AG10803 (cell line): Measurements from ENCODE around the gene ODAPH.

Source experiments
- DNase-seq: peaks from one replicate; pipeline ENCODE4 v3.0.0; 2010; ENCODE audit warnings: low read depth
- H3K4me3 ChIP-seq: 2 replicates; pipeline ENCODE4 v1.5.1; 2011; ENCODE audit warnings: mild to moderate bottlenecking, low read length, control low read depth
- CTCF ChIP-seq: conservative IDR thresholded peaks from 2 replicates; pipeline ENCODE4 v1.5.1; 2011; ENCODE audit warnings: mild to moderate bottlenecking, low read length, control low read depth, inconsistent platforms

The ODAPH gene

DNA sequence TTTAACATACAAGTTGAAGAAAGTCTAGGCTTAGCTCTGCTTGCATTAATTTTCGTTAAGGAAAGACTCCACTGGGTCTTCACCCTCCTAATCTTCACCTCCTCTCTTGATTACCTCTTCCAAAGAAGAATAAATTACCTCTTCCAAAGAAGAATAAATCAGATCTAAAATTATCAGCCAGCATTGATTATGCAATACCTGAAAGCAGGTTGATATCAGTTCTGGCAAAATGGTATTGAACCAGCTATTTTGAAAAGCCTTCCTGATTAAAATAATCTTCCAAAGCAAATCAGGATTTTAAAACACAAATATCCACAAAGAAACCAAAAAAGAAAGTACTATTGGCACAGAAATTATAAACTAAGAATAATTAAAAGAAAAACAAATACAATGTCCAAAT is 37.5 kb downstream of the ODAPH start:
- no peak for TF ChIP-seq CTCF
- DNase-seq = no peak
- H3K4me3 ChIP-seq = no peak overlapping the region

DNA sequence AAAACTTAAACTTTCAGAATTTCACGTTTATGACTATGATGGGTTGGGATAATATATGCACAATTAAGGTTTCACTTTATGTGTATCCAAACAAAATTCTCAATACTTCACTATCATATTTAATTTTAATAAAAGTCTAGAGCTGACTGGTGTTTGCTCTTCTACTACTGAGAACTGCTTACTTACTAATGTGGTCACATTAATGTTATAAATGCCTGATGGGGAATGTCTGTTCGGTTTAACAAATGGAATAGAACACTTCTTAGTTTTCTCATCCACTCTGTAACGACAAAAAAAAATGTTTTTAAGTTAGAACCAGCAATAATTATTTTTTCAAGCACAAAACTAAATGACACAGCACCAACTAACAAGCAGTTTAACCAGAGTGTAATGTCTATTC is 40.2 kb downstream of the ODAPH start:
- TF ChIP-seq CTCF = no peak
- H3K4me3 ChIP-seq = no peak overlapping the region
- no peak for DNase-seq

GRCh38 chr4:75598390-75598789 is 42.5 kb downstream of the ODAPH start:
- TF ChIP-seq CTCF = no peak
- H3K4me3 ChIP-seq = no peak overlapping the region
- DNase-seq = peak; percentile 29

GRCh38 chr4:75599647-75600046 is 43.8 kb downstream of the ODAPH start:
- TF ChIP-seq CTCF = no peak
- DNase-seq = no peak

DNA sequence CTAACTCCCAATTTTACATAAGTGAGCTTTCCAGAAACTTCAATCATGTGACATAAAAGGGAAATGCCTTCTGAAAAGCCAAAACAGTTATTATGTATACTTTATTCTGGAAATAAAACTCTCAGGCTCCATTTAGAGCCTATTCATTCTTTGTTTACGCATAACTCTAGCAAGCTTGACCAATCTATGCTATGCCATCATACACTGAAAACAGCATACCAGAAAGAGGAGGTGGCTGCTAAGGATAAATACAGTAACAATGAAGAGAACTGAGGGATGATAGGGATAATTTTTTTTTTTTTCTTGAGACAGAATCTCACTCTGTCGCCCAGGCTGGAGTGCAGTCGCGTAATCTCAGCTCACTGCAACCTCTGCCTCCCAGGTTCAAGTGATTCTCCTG is 50.1 kb downstream of the ODAPH start:
- DNase-seq = no peak
- TF ChIP-seq CTCF = no peak
- no peak overlapping the region for H3K4me3 ChIP-seq

More at GRCh38 chr4:75599647-75600046, 43.8 kb downstream of the ODAPH start:
- no peak overlapping the region for H3K4me3 ChIP-seq

- no peak for TF ChIP-seq CTCF
- no peak for DNase-seq
- H3K4me3 ChIP-seq = no peak overlapping the region
These were observed 56.4 kb downstream of the ODAPH start for GRCh38 chr4:75612306-75612705.
